SK-N-SH treated with all-trans-retinoic acid at 6 μM for 48 hours (cell line): ENCODE measurements around the gene HCAR1.

Experiments used
- ATAC-seq: fragments of 200-7000 bp; cut with Tn5 transposase; 3 replicates; pipeline ENCODE4 v1.9.1; 2020; ENCODE audit warnings: mild to moderate bottlenecking, moderate library complexity
- ARNTL ChIP-seq: fragments of 450-650 bp; formaldehyde crosslinking; IDR thresholded peaks from 2 replicates; pipeline ENCODE4 v1.5.0; 2020; ENCODE audit warnings: low read depth, mild to moderate bottlenecking, moderate library complexity, borderline replicate concordance
- BACH2 ChIP-seq: fragments of 250-450 bp; sonication (Bioruptor Pico); IDR thresholded peaks from 2 replicates; pipeline ENCODE4 v1.9.0; 2021; ENCODE audit warnings: mild to moderate bottlenecking, borderline replicate concordance
- CREB5 ChIP-seq: fragments of 250-450 bp; sonication (Bioruptor Pico); IDR thresholded peaks from 2 replicates; pipeline ENCODE4 v1.5.1; 2020; ENCODE audit warnings: low read depth, mild to moderate bottlenecking, moderate library complexity
- CSDC2 ChIP-seq: fragments of 250-450 bp; sonication (Bioruptor Pico); IDR thresholded peaks from 2 replicates; pipeline ENCODE4 v1.5.0; 2020; ENCODE audit warnings: mild to moderate bottlenecking, moderate library complexity
- CSRNP3 ChIP-seq: fragments of 250-450 bp; sonication (Bioruptor Pico); IDR thresholded peaks from 2 replicates; pipeline ENCODE4 v1.5.1; 2021; ENCODE audit warnings: mild to moderate bottlenecking, moderate library complexity
- ESRRG ChIP-seq: fragments of 250-450 bp; sonication (Bioruptor Pico); IDR thresholded peaks from 2 replicates; pipeline ENCODE4 v1.6.1; 2021; ENCODE audit warnings: mild to moderate bottlenecking
- ISL1 ChIP-seq: fragments of 250-450 bp; sonication (Bioruptor Pico); IDR thresholded peaks from 2 replicates; pipeline ENCODE4 v2.1.2; 2022; ENCODE audit warnings: mild to moderate bottlenecking, moderate library complexity
- OSR1 ChIP-seq: fragments of 250-450 bp; sonication (Bioruptor Pico); IDR thresholded peaks from 2 replicates; pipeline ENCODE4 v1.8.0; 2022; ENCODE audit warnings: moderate library complexity, mild to moderate bottlenecking, inconsistent platforms
- PATZ1 ChIP-seq: fragments of 250-450 bp; sonication (Bioruptor Pico); IDR thresholded peaks from 2 replicates; pipeline ENCODE4 v1.8.0; 2020; ENCODE audit warnings: mild to moderate bottlenecking, moderate library complexity, borderline replicate concordance
- PPARA ChIP-seq: fragments of 250-450 bp; sonication (Bioruptor Pico); IDR thresholded peaks from 2 replicates; pipeline ENCODE4 v1.5.0; 2020; ENCODE audit warnings: mild to moderate bottlenecking, borderline replicate concordance
- RARB ChIP-seq: fragments of 250-450 bp; sonication (Bioruptor Pico); IDR thresholded peaks from 2 replicates; pipeline ENCODE4 v1.8.0; 2021; ENCODE audit warnings: mild to moderate bottlenecking, moderate library complexity
- SNAI2 ChIP-seq: fragments of 250-450 bp; sonication (Bioruptor Pico); IDR thresholded peaks from 2 replicates; pipeline ENCODE4 v1.5.0; 2020; ENCODE audit warnings: mild to moderate bottlenecking, moderate library complexity
- TCF4 ChIP-seq: fragments of 250-450 bp; sonication (Bioruptor Pico); IDR thresholded peaks from 2 replicates; pipeline ENCODE4 v1.8.0; 2021; ENCODE audit warnings: mild to moderate bottlenecking, moderate library complexity, borderline replicate concordance
- ZC3H10 ChIP-seq: fragments of 250-450 bp; sonication (Bioruptor Pico); IDR thresholded peaks from 2 replicates; pipeline ENCODE4 v1.5.1; 2021; ENCODE audit warnings: mild to moderate bottlenecking, moderate library complexity
- ZFP3 ChIP-seq: fragments of 250-450 bp; sonication (Bioruptor Pico); IDR thresholded peaks from 2 replicates; pipeline ENCODE4 v1.5.0; 2020; ENCODE audit warnings: mild to moderate bottlenecking, moderate library complexity
- ZFP30 ChIP-seq: fragments of 450-650 bp; formaldehyde crosslinking; IDR thresholded peaks from 2 replicates; pipeline ENCODE4 v1.5.0; 2022; ENCODE audit warnings: mild to moderate bottlenecking, moderate library complexity
- ZNF565 ChIP-seq: fragments of 450-650 bp; formaldehyde crosslinking; conservative IDR thresholded peaks from 2 replicates; pipeline ENCODE4 v1.5.0; 2020; ENCODE audit warnings: low read depth, mild to moderate bottlenecking, moderate library complexity
- ZNF70 ChIP-seq: fragments of 450-650 bp; formaldehyde crosslinking; IDR thresholded peaks from 2 replicates; pipeline ENCODE4 v1.5.0; 2020; ENCODE audit warnings: mild to moderate bottlenecking, moderate library complexity
- TF ChIP-seq, protein P1 (sequence below): fragments of 250-450 bp; sonication (Bioruptor Pico); IDR thresholded peaks from 2 replicates; pipeline ENCODE4 v1.8.0; 2021; ENCODE audit warnings: low read depth, mild to moderate bottlenecking, moderate library complexity, borderline replicate concordance

Gene HCAR1

DNA sequence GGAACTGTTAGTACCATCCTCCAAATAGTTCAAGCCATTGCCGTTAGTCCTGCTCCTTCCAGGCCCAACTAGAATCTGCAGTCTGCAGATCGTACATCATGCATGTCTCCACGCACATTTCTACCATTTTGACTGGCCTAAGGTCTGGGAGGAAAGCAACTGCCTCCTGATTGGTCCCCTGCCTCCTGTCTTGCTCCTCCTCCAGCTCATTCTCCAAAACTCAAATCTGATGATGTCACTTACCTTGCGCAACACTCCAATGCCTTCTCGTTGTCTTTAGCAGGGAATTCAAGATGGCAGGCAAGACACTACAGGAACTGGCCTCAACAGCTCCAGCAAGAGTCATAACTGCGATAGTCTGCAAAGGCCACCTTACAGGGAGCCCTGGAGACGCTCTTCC lies 9.7 kb upstream of the HCAR1 start (continued):
- TF ChIP-seq, protein P1, sequence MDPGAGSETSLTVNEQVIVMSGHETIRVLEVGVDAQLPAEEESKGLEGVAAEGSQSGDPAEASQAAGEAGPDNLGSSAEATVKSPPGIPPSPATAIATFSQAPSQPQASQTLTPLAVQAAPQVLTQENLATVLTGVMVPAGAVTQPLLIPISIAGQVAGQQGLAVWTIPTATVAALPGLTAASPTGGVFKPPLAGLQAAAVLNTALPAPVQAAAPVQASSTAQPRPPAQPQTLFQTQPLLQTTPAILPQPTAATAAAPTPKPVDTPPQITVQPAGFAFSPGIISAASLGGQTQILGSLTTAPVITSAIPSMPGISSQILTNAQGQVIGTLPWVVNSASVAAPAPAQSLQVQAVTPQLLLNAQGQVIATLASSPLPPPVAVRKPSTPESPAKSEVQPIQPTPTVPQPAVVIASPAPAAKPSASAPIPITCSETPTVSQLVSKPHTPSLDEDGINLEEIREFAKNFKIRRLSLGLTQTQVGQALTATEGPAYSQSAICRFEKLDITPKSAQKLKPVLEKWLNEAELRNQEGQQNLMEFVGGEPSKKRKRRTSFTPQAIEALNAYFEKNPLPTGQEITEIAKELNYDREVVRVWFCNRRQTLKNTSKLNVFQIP (CRISPR knock-in tag) = no peak
- TF ChIP-seq ARNTL (CRISPR knock-in tag) (no peak), ZFP30 (no peak), CREB5 (CRISPR knock-in tag) (no peak), ISL1 (CRISPR knock-in tag) (no peak), SNAI2 (CRISPR knock-in tag) (no peak), PATZ1 (CRISPR knock-in tag) (no peak)

DNA sequence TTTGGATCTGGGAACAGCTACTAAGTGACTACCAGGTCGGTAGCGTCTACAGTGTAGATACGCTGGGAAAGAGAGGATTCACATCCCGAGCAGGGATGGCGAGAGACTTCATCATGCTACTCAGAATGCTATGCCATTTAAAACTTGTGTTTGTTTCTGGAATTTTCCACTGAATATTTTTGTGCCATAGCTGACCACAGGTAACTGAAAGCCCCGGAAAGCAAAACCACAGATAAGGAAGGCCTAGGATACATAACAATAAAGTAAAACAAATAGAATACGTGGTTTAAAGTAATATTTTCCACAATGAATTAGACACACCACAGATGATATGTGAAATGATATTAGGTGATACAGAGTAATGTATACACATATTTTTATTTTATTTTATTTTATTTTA lies 7.9 kb upstream of the HCAR1 start:
- TF ChIP-seq ARNTL (CRISPR knock-in tag) (no peak), ZNF70 (CRISPR knock-in tag) (no peak), CREB5 (CRISPR knock-in tag) (no peak), SNAI2 (CRISPR knock-in tag) (no peak), ZFP3 (CRISPR knock-in tag) (no peak), CSRNP3 (CRISPR knock-in tag) (no peak), ESRRG (CRISPR knock-in tag) (no peak), PPARA (CRISPR knock-in tag) (no peak), TCF4 (no peak), BACH2 (CRISPR knock-in tag) (no peak), CSDC2 (CRISPR knock-in tag) (no peak), ISL1 (CRISPR knock-in tag) (no peak), PATZ1 (CRISPR knock-in tag) (no peak)
- no peak for ATAC-seq

DNA sequence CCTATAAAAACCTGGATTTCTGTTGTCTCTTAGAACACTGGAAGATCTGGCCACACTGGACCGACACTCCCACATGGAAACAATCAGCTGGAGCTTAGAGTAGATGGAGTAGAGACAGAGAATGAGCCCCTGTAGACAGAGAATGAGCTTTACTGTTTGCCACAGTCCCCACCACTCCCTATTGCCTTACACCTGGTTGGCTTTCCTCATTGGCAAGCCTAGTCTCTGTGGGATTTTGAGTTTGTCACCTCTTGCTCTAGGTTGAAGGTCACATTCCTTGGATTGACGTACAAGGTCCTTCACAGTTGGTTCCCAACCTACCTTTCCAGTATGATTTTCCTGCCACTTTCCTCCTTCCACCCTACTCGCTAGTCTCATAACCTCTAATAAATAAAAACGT lies 2.0 kb upstream of the HCAR1 start:
- no peak for ATAC-seq
- TF ChIP-seq, protein P1 (CRISPR knock-in tag) = no peak
- TF ChIP-seq ZFP30 (no peak), CREB5 (CRISPR knock-in tag) (no peak), OSR1 (no peak), PPARA (CRISPR knock-in tag) (no peak), ESRRG (CRISPR knock-in tag) (no peak), ZNF565 (CRISPR knock-in tag) (no peak), BACH2 (CRISPR knock-in tag) (no peak), ARNTL (CRISPR knock-in tag) (no peak), ZC3H10 (CRISPR knock-in tag) (no peak), TCF4 (no peak), SNAI2 (CRISPR knock-in tag) (no peak), PATZ1 (CRISPR knock-in tag) (no peak), RARB (CRISPR knock-in tag) (no peak), ZFP3 (CRISPR knock-in tag) (no peak), CSDC2 (CRISPR knock-in tag) (no peak)
